Osteocyte (in vitro differentiated cells): Measurements from ENCODE around the gene SEM1. TPM values are rescaled to one million over a fixed set of nuclear protein-coding genes. Genes with fewer than 3 reads are reported as not detected.

Experiments used
- DNase-seq: peaks from one replicate; pipeline ENCODE4 v3.0.0; 2021; ENCODE audit warnings: mixed read lengths; ENCODE audit not compliant: unreplicated experiment; ENCODE audit errors: extremely low spot score
- H3K27ac Mint-ChIP-seq: one replicate; pipeline ENCODE4 v1.8.0; 2021; ENCODE audit warnings: mild to moderate bottlenecking, mixed read lengths; ENCODE audit not compliant: unreplicated experiment
- H3K27me3 Mint-ChIP-seq: one replicate; pipeline ENCODE4 v1.8.0; 2021; ENCODE audit warnings: mixed read lengths; ENCODE audit not compliant: unreplicated experiment
- H3K36me3 Mint-ChIP-seq: one replicate; pipeline ENCODE4 v1.8.0; 2021; ENCODE audit warnings: mixed read lengths; ENCODE audit not compliant: unreplicated experiment
- H3K4me1 Mint-ChIP-seq: one replicate; pipeline ENCODE4 v1.8.0; 2021; ENCODE audit warnings: mixed read lengths; ENCODE audit not compliant: unreplicated experiment
- H3K4me3 Mint-ChIP-seq: one replicate; pipeline ENCODE4 v1.8.0; 2021; ENCODE audit warnings: mild to moderate bottlenecking, moderate library complexity, mixed read lengths; ENCODE audit not compliant: unreplicated experiment
- H3K9me3 Mint-ChIP-seq: one replicate; pipeline ENCODE4 v1.8.0; 2021; ENCODE audit warnings: mixed read lengths; ENCODE audit not compliant: unreplicated experiment
- CTCF ChIP-seq: fragments of 200-600 bp; sonication (generic); IDR thresholded peaks from 2 replicates; pipeline ENCODE4 v1.5.0; 2021; ENCODE audit warnings: antibody characterized with exemption, mild to moderate bottlenecking, moderate library complexity
- total RNA-seq: library from RNA; stranded (reverse); gene quantifications from 2 replicates; pipeline ENCODE4 v1.2.1, GENCODE V29; 2021

SEM1 gene
- total RNA-seq, 1 donor from 2014 or later, result 46.5 TPM

DNA sequence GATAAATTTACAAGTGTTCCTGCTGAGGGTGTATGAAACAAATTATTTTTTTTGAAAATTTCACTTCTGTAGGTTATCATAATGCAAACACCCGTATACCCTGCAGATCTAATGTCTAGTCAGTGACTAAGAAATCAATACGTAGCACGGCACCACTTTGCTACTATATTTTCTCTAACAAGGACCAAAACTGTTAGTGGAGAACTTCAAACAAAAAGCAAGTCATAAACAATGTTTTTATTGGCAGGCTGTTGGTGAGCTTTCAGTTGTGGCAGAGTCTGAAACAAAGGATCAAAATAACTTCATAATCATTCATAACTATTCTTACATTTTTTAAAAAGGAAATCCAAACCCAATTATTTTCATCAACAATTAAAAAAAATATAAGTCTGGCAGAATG lies 11.8 kb downstream of the SEM1 start:
- Mint-ChIP-seq H3K27ac (no peak overlapping the region), H3K36me3 (peaks cover 5% of the 10 kb centered on the region), H3K27me3 (no peaks in the 10 kb centered on the region), H3K4me1 (peaks cover 9% of the 10 kb centered on the region), H3K9me3 (no peaks in the 10 kb centered on the region), H3K4me3 (no peak overlapping the region)
- no peak for TF ChIP-seq CTCF
- no peak for DNase-seq

DNA sequence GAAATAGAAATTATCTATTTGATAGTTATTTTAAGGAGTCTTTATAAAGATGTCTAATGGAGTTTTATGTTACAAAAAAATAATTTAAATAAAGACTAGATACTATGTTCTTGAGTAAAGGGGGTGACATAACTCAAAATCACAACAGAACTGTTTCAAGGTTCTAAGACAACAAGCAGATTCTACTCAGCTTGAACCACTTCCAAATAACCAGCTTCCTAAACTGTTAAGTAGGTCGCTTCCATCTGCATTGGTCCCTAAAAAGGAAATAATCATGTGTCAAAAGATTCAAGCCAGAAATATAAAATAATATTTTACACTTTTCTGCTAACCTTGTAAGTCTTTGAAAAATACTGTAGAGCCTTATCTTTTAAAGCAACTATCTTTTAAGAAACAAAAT lies 14.1 kb downstream of the SEM1 start:
- no peak overlapping the region for H3K27ac Mint-ChIP-seq
- peaks cover 7% of the 10 kb centered on the region for H3K4me1 Mint-ChIP-seq
- no peaks in the 10 kb centered on the region for H3K27me3 Mint-ChIP-seq
- DNase-seq, result no peak
- no peak overlapping the region for H3K4me3 Mint-ChIP-seq
- peaks cover 10% of the 10 kb centered on the region for H3K36me3 Mint-ChIP-seq
- no peak for TF ChIP-seq CTCF
- no peaks in the 10 kb centered on the region for H3K9me3 Mint-ChIP-seq

DNA sequence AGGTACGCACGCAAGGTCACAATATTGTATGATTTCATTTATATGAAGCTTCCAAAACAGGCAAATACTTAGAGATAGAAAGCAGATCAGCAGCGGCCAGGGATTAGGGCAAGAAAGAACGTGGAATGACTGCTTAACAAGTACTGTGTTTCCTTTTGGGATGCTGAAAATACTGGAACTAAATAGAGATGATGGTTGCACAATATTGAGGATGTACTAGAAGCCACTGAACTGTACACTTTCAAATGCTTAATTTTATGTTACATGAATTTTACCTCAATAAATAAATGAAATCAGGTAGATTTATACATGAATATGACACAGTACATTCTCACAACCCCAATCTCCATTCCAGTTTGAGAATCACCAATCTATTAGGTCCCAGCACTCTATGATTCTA lies 15.6 kb downstream of the SEM1 start:
- DNase-seq, result no peak
- peaks cover 13% of the 10 kb centered on the region for H3K36me3 Mint-ChIP-seq
- no peaks in the 10 kb centered on the region for H3K9me3 Mint-ChIP-seq
- no peak overlapping the region for H3K4me3 Mint-ChIP-seq
- peaks cover 10% of the 10 kb centered on the region for H3K4me1 Mint-ChIP-seq
- no peak for TF ChIP-seq CTCF
- H3K27me3 Mint-ChIP-seq, result no peaks in the 10 kb centered on the region
- no peak overlapping the region for H3K27ac Mint-ChIP-seq

- TF ChIP-seq CTCF, result no peak
- no peaks in the 10 kb centered on the region for H3K27me3 Mint-ChIP-seq
- H3K4me1 Mint-ChIP-seq, result peaks cover 4% of the 10 kb centered on the region
- H3K4me3 Mint-ChIP-seq, result no peak overlapping the region
- H3K27ac Mint-ChIP-seq, result no peak overlapping the region
- DNase-seq, result no peak
- no peaks in the 10 kb centered on the region for H3K9me3 Mint-ChIP-seq
- H3K36me3 Mint-ChIP-seq, result peaks cover 19% of the 10 kb centered on the region
Observed at GRCh38 chr7:96691702-96692101, 17.9 kb downstream of the SEM1 start.

GRCh38 chr7:96689414-96689813 lies 20.2 kb downstream of the SEM1 start:
- H3K4me3 Mint-ChIP-seq, result no peak overlapping the region
- H3K27ac Mint-ChIP-seq, result no peak overlapping the region
- no peak for TF ChIP-seq CTCF
- no peak for DNase-seq
- H3K4me1 Mint-ChIP-seq, result peaks cover 13% of the 10 kb centered on the region
- H3K36me3 Mint-ChIP-seq, result peaks cover 33% of the 10 kb centered on the region
- H3K27me3 Mint-ChIP-seq, result no peaks in the 10 kb centered on the region
- no peaks in the 10 kb centered on the region for H3K9me3 Mint-ChIP-seq
